Panc1 (cell line): ENCODE data around the gene OXTR. TPM values are rescaled to one million over a fixed set of nuclear protein-coding genes. Genes with fewer than 3 reads are reported as not detected.

ENCODE experiments used
- ATAC-seq: fragments of 200-7000 bp; cut with Tn5 transposase; 2 replicates; pipeline ENCODE4 v1.9.1; 2020; ENCODE audit warnings: mild to moderate bottlenecking, moderate library complexity
- BruUV-seq: library from RNA; stranded (reverse); fragments of 400-500 nt; replicated peaks from 2 replicates; lab custom pipeline; 2021; lab: Mats Ljungman, UMichigan
- CTCF ChIA-PET: fragments of 300-600 bp; sonication (Branson Sonifier 250); formaldehyde crosslinking; loops from one replicate; lab custom pipeline; 2022; ENCODE audit warnings: antibody characterized with exemption; lab: Charles Lee
- POLR2A ChIA-PET: fragments of 300-600 bp; sonication (Branson Sonifier 250); formaldehyde crosslinking; loops from one replicate; lab custom pipeline; 2022; ENCODE audit warnings: antibody characterized with exemption; lab: Charles Lee
- DNase-seq: peaks from one replicate; pipeline ENCODE4 v3.0.0-alpha.2; 2010; ENCODE audit warnings: low read depth, low spot score
- H3K27ac ChIP-seq: 2 replicates; pipeline ENCODE4 v1.5.1; 2011; ENCODE audit warnings: mild to moderate bottlenecking, low read length, inconsistent platforms
- H3K27me3 ChIP-seq: fragments of 200-500 bp; sonication (Bioruptor generic); 2 replicates; pipeline ENCODE4 v1.6.0; 2014; ENCODE audit warnings: low read length, inconsistent platforms; ENCODE audit not compliant: control insufficient read depth, insufficient read depth
- H3K36me3 ChIP-seq: fragments of 200-500 bp; sonication (Bioruptor generic); 2 replicates; pipeline ENCODE4 v1.5.1; 2014; ENCODE audit warnings: inconsistent platforms, mild to moderate bottlenecking, low read length, moderate library complexity; ENCODE audit not compliant: control insufficient read depth, insufficient read depth
- H3K4me1 ChIP-seq: 2 replicates; pipeline ENCODE4 v1.5.1; 2011; ENCODE audit warnings: inconsistent platforms, mild to moderate bottlenecking, low read length, moderate library complexity; ENCODE audit not compliant: control insufficient read depth, insufficient read depth
- H3K4me3 ChIP-seq, 2 experiments: 2 replicates each; pipeline ENCODE4 v1.5.1; 2011 to 2012; ENCODE audit warnings: low read depth in 2 of 2, low read length in 2 of 2, mild to moderate bottlenecking in 2 of 2, inconsistent platforms in 1 of 2, moderate library complexity in 1 of 2
- H3K9me3 ChIP-seq: fragments of 200-500 bp; sonication (Bioruptor generic); 2 replicates; pipeline ENCODE4 v1.5.1; 2014; ENCODE audit warnings: low read depth, mild to moderate bottlenecking, inconsistent platforms, low read length, moderate library complexity; ENCODE audit not compliant: control insufficient read depth, insufficient read depth
- POLR2AphosphoS5 ChIP-seq: IDR thresholded peaks from 2 replicates; pipeline ENCODE4 v1.6.1; 2012; ENCODE audit warnings: mild to moderate bottlenecking, low read depth, low read length, moderate library complexity
- SIN3A ChIP-seq: IDR thresholded peaks from 2 replicates; pipeline ENCODE4 v1.6.1; 2012; ENCODE audit warnings: low read depth, mild to moderate bottlenecking, low read length, moderate library complexity, borderline replicate concordance; ENCODE audit not compliant: insufficient read depth
- TCF7L2 ChIP-seq: IDR thresholded peaks from 2 replicates; pipeline ENCODE4 v1.6.1; 2011; ENCODE audit warnings: mild to moderate bottlenecking, low read depth, low read length, inconsistent platforms
- in situ Hi-C: cut with HindIII; loops from 2 replicates; pipeline ENCODE4 v1.10.0; 2016; ENCODE audit warnings: low sequenced_read_pairs, low pct_unique_long_range_greater_than_20kb
- intact Hi-C: fragments of 100-400 bp; cut with micrococcal nuclease; formaldehyde crosslinking; loops from one replicate; pipeline ENCODE4 v1.10.0; 2022; ENCODE audit not compliant: unreplicated experiment
- total RNA-seq: library from RNA; stranded (reverse); gene quantifications from one replicate; pipeline ENCODE4 v1.2.1, GENCODE V29; 2021; ENCODE audit not compliant: unreplicated experiment
- TF ChIP-seq, protein P1 (sequence below), 2 experiments: IDR thresholded peaks; 2 replicates each; pipeline ENCODE4 v1.6.1; 2011 to 2012; ENCODE audit warnings: low read depth in 2 of 2, control low read depth in 1 of 2, low read length in 1 of 2, mild to moderate bottlenecking in 1 of 2, moderate library complexity in 1 of 2; ENCODE audit not compliant: insufficient read depth in 1 of 2
- TF ChIP-seq, protein P2 (sequence below): fragments of 450-650 bp; IDR thresholded peaks from 2 replicates; pipeline ENCODE4 v1.5.1; 2017; ENCODE audit warnings: mild to moderate bottlenecking

Gene OXTR
- total RNA-seq, 1 experiment from 2014 or later, result 2.7 TPM

DNA sequence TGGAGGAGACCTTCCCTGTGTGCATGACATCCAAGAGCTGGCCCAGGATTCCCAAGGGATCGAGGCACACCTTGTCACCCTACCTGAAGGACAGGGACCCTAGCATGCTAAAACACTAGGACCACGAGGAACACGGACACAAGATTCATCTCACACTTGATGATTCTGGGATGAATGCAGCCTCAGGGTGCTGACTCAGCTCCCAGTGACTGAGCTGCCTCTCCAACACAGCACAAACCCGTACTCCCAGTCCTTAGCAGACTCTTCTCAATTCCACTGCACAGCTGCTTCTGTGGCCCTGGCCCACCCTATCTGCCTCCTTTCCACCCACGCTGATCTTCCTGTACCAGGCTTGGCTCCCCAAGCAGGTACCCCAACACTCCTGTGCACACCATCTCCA, 9.1 kb upstream of the OXTR start:
- H3K36me3 ChIP-seq, result no peaks in the 10 kb centered on the region
- no peak overlapping the region for H3K4me3 ChIP-seq
- DNase-seq (no peak), ATAC-seq (no peak)
- H3K9me3 ChIP-seq, result no peaks in the 10 kb centered on the region
- TF ChIP-seq POLR2AphosphoS5 (no peak), SIN3A (no peak), TCF7L2 (no peak)
- TF ChIP-seq, protein P1, sequence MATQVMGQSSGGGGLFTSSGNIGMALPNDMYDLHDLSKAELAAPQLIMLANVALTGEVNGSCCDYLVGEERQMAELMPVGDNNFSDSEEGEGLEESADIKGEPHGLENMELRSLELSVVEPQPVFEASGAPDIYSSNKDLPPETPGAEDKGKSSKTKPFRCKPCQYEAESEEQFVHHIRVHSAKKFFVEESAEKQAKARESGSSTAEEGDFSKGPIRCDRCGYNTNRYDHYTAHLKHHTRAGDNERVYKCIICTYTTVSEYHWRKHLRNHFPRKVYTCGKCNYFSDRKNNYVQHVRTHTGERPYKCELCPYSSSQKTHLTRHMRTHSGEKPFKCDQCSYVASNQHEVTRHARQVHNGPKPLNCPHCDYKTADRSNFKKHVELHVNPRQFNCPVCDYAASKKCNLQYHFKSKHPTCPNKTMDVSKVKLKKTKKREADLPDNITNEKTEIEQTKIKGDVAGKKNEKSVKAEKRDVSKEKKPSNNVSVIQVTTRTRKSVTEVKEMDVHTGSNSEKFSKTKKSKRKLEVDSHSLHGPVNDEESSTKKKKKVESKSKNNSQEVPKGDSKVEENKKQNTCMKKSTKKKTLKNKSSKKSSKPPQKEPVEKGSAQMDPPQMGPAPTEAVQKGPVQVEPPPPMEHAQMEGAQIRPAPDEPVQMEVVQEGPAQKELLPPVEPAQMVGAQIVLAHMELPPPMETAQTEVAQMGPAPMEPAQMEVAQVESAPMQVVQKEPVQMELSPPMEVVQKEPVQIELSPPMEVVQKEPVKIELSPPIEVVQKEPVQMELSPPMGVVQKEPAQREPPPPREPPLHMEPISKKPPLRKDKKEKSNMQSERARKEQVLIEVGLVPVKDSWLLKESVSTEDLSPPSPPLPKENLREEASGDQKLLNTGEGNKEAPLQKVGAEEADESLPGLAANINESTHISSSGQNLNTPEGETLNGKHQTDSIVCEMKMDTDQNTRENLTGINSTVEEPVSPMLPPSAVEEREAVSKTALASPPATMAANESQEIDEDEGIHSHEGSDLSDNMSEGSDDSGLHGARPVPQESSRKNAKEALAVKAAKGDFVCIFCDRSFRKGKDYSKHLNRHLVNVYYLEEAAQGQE (IDR thresholded peaks at IDR 0.05; ENCODE audit: insufficient read depth in 1 of 2, low read depth in 2 of 2, low read length in 1 of 2), result no peak
- no TSS peak for BruUV-seq
- H3K27me3 ChIP-seq, result no peaks in the 10 kb centered on the region
- H3K27ac ChIP-seq, result no peak overlapping the region
- ChIA-PET POLR2A (no interaction called here), CTCF (no interaction called here)
- in situ Hi-C loops, result no loop called here
- no peaks in the 10 kb centered on the region; the same call in 1 of the 2 replicates for H3K4me1 ChIP-seq
- intact Hi-C loops, result no loop called here

DNA sequence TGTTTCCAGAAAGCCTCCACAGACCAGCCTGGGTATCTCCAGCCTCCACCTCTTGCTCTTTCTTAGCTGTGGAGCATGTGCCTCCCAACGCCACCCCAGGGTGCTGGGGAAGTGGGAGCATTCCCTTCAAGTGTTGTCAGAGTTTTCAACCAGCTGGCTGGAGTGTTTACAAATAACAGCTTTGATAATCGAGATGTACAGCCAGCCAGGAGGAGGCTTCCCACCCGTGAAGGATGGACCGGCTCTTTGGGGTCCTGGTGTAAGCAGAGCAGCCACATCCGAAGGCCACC, 8.5 kb upstream of the OXTR start:
- H3K36me3 ChIP-seq, result no peaks in the 10 kb centered on the region
- intact Hi-C loops (no loop called here), in situ Hi-C loops (no loop called here)
- ChIA-PET POLR2A (no interaction called here), CTCF (no interaction called here)
- BruUV-seq, result no TSS peak
- ATAC-seq (no peak), DNase-seq (no peak)
- no peaks in the 10 kb centered on the region; the same call in 1 of the 2 replicates for H3K4me1 ChIP-seq
- no peak overlapping the region for H3K4me3 ChIP-seq
- H3K27ac ChIP-seq, result no peak overlapping the region
- TF ChIP-seq POLR2AphosphoS5 (no peak), TCF7L2 (no peak), SIN3A (no peak)
- TF ChIP-seq, protein P2, sequence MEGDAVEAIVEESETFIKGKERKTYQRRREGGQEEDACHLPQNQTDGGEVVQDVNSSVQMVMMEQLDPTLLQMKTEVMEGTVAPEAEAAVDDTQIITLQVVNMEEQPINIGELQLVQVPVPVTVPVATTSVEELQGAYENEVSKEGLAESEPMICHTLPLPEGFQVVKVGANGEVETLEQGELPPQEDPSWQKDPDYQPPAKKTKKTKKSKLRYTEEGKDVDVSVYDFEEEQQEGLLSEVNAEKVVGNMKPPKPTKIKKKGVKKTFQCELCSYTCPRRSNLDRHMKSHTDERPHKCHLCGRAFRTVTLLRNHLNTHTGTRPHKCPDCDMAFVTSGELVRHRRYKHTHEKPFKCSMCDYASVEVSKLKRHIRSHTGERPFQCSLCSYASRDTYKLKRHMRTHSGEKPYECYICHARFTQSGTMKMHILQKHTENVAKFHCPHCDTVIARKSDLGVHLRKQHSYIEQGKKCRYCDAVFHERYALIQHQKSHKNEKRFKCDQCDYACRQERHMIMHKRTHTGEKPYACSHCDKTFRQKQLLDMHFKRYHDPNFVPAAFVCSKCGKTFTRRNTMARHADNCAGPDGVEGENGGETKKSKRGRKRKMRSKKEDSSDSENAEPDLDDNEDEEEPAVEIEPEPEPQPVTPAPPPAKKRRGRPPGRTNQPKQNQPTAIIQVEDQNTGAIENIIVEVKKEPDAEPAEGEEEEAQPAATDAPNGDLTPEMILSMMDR, result no peak
- TF ChIP-seq, protein P1 (IDR thresholded peaks at IDR 0.05; ENCODE audit: insufficient read depth in 1 of 2, low read depth in 2 of 2, low read length in 1 of 2), result no peak
- no peaks in the 10 kb centered on the region for H3K9me3 ChIP-seq
- no peaks in the 10 kb centered on the region for H3K27me3 ChIP-seq
